PFSK-1 (cell line): ENCODE measurements around the gene MTMR12.

Experiments
- POLR2AphosphoS5 ChIP-seq: IDR thresholded peaks from 2 replicates; pipeline ENCODE4 v1.6.1; 2012; ENCODE audit warnings: low read depth, mild to moderate bottlenecking, control low read depth, low read length, moderate library complexity
- SIN3A ChIP-seq: IDR thresholded peaks from 2 replicates; pipeline ENCODE4 v1.6.1; 2012; ENCODE audit warnings: mild to moderate bottlenecking, low read length, moderate library complexity, borderline replicate concordance; ENCODE audit not compliant: insufficient read depth
- TF ChIP-seq, protein P1 (sequence below), 2 experiments: IDR thresholded peaks; 2 replicates each; pipeline versions ENCODE4 v1.6.1 to v1.8.0; 2011 to 2012; ENCODE audit warnings: low read depth in 2 of 2, low read length in 2 of 2, control low read depth in 1 of 2, inconsistent platforms in 1 of 2, mild to moderate bottlenecking in 1 of 2, moderate library complexity in 1 of 2; ENCODE audit not compliant: insufficient read depth in 1 of 2

DNA sequence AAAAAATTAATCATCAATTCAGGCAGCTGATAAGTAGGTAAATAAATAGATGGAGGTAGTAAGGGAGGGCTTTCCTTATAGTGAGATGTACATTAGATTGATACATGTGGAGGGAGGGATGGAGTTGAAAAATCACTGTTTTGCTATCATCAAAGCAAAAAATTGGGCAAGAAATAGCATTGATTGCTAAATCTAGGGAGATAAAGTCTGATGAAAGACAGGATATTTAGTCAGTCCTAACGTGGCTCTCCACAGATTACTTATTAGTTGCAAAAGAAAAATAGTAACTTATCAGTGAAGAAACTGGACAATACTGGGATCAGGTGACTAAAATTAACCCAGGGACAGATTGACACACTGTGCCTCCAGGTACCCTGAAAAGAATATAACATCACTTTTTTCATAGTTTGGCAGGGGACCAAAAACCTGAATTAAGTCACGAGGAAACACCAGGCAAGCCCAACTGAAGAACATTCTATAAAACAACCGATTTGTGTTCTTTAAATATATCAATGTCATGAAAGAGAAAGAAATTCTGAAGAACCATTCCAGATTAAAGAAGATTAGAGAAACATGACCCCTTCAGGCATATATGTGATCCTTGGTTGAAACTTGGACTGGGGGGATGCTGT is 111.5 kb downstream of the MTMR12 start:
- TF ChIP-seq POLR2AphosphoS5 (no peak), SIN3A (no peak)
- TF ChIP-seq, protein P1, sequence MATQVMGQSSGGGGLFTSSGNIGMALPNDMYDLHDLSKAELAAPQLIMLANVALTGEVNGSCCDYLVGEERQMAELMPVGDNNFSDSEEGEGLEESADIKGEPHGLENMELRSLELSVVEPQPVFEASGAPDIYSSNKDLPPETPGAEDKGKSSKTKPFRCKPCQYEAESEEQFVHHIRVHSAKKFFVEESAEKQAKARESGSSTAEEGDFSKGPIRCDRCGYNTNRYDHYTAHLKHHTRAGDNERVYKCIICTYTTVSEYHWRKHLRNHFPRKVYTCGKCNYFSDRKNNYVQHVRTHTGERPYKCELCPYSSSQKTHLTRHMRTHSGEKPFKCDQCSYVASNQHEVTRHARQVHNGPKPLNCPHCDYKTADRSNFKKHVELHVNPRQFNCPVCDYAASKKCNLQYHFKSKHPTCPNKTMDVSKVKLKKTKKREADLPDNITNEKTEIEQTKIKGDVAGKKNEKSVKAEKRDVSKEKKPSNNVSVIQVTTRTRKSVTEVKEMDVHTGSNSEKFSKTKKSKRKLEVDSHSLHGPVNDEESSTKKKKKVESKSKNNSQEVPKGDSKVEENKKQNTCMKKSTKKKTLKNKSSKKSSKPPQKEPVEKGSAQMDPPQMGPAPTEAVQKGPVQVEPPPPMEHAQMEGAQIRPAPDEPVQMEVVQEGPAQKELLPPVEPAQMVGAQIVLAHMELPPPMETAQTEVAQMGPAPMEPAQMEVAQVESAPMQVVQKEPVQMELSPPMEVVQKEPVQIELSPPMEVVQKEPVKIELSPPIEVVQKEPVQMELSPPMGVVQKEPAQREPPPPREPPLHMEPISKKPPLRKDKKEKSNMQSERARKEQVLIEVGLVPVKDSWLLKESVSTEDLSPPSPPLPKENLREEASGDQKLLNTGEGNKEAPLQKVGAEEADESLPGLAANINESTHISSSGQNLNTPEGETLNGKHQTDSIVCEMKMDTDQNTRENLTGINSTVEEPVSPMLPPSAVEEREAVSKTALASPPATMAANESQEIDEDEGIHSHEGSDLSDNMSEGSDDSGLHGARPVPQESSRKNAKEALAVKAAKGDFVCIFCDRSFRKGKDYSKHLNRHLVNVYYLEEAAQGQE (IDR thresholded peaks at IDR 0.05; ENCODE audit: insufficient read depth in 1 of 2, low read depth in 2 of 2, low read length in 2 of 2) = no peak
